Ishikawa (cell line): ENCODE data around the gene AOC1.

Source experiments
- CREB1 ChIP-seq: IDR thresholded peaks from 2 replicates; pipeline ENCODE4 v1.6.1; 2012; ENCODE audit warnings: low read depth
- RAD21 ChIP-seq: IDR thresholded peaks from 2 replicates; pipeline ENCODE4 v1.6.1; 2012; ENCODE audit warnings: low read depth
- YY1 ChIP-seq: IDR thresholded peaks from 2 replicates; pipeline ENCODE4 v1.6.1; 2012; ENCODE audit warnings: low read depth

DNA sequence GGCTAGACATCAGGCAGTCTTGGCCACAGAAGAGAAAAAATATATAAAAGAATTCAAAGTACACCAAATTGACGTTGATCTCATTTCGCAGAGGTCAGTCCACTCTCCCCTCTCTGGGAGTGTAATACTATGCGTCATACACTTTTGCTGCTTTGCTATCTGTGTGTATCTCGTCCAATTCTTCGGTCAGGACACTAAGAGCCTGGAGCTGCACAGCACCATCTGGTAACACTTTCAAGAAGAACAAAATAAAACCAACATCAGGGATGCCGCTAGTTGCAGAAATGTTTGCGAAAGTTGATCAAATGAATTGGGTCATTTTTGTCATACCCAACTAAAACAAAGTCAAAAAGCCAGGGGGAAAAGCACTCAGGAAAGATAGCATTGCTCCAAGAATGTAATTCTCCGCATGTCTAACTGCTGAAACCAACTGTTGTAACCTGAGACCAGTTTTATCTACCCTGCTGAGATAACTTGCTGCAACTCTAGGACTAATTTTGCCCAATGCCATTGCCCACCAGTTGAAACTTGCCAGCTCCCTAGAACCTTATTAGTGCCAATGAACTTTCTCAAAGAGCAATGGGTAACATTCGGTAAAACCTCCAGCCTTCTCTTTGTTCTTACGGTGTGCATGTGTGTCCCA is 28.7 kb upstream of the AOC1 start:
- no peak for TF ChIP-seq YY1
- no peak for TF ChIP-seq CREB1
- no peak for TF ChIP-seq RAD21
